Mucosa of descending colon (tissue), 3 donors: ENCODE data around the gene DMRTA1. TPM values are rescaled to one million over a fixed set of nuclear protein-coding genes. Genes with fewer than 3 reads are reported as not detected.
"Not testable (repeated sequence)": the region's sequence is repeated elsewhere in the genome, so short reads cannot be mapped to it uniquely, and the experiment has no call there.

ENCODE experiments used
- ATAC-seq: fragments of 200-7000 bp; cut with Tn5 transposase; one replicate; pipeline ENCODE4 v1.9.1; 2020; ENCODE audit warnings: mild to moderate bottlenecking, moderate library complexity
- DNase-seq, 3 donors: peaks; one replicate each; pipeline ENCODE4 v3.0.0-alpha.2; 2020
- H3K36me3 ChIP-seq: fragments of 200-600 bp; one replicate; pipeline ENCODE4 v1.8.0; 2021; ENCODE audit warnings: low read depth, mild to moderate bottlenecking
- H3K4me1 ChIP-seq: fragments of 200-600 bp; one replicate; pipeline ENCODE4 v1.8.0; 2021; ENCODE audit warnings: low read depth, mild to moderate bottlenecking
- H3K4me3 ChIP-seq: fragments of 200-600 bp; one replicate; pipeline ENCODE4 v1.8.0; 2021; ENCODE audit warnings: mild to moderate bottlenecking
- H3K9me3 ChIP-seq: fragments of 200-600 bp; one replicate; pipeline ENCODE4 v1.8.0; 2021; ENCODE audit warnings: mild to moderate bottlenecking
- intact Hi-C, 2 donors: fragments of 100-400 bp; cut with DNase I in 1 of 2; cut with micrococcal nuclease in 1 of 2; formaldehyde crosslinking; loops; one replicate each; pipeline versions ENCODE4 v1.11.0 to v1.11.1; 2022; cut with DNase I, micrococcal nuclease
- total RNA-seq, 3 donors: library from RNA; stranded (reverse); fragmentation: NEBNext Ultra II Directional in 2 of 3; extraction: Animal tissue kit (Norgen Biotek cat#: 25700) in 2 of 3; gene quantifications; one replicate each; pipeline versions ENCODE4 v1.2.1 to v1.2.4, GENCODE V29; 2021 to 2023
- TF ChIP-seq, protein P1 (sequence below): fragments of 200-600 bp; IDR thresholded peaks from one replicate; pipeline ENCODE4 v1.8.0; 2022; ENCODE audit warnings: antibody characterized with exemption, mild to moderate bottlenecking
- donor health status: DM: no; HTN: no; CAD: no; lungs with moderate emphysema.
- donor health status: DM: no; HTN: no; CAD: no.
- donor health status: DM: no; HTN: yes; CAD: no.

Gene DMRTA1
- total RNA-seq, 3 donors from 2014 or later: 1.0 to 1.3 (median 1.2) TPM

DNA sequence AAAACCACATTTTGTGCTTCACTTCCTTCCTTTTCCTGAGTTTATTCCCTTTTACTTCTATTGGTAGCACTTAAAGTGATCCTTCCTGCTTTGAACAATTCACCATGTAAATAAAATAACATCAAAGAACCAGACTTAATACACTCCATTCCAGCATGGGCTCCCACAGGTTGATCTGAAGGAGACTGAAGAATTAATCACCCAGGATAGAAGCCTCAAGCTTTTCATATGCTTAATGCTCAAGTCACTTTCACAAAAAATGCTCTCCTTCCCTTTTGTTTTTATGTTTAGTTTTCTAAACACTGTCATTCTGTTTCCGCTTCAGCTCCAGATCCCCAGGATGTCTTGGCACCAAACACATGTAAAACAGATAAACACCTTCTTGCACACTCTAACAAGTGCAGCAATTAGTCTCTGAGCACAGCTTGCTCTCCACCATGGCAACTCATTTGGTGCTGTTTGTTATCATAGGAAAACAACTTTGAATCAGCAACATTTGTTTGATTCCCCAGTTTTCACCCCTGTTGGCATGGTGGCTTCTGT, 37.0 kb downstream of the DMRTA1 start:
- Histone ChIP-seq H3K36me3 (no peaks in the 10 kb centered on the region), H3K4me3 (no peak overlapping the region), H3K4me1 (no peaks in the 10 kb centered on the region), H3K9me3 (peaks cover 2% of the 10 kb centered on the region)
- DNase-seq (no peak), ATAC-seq (no peak)
- TF ChIP-seq, protein P1, sequence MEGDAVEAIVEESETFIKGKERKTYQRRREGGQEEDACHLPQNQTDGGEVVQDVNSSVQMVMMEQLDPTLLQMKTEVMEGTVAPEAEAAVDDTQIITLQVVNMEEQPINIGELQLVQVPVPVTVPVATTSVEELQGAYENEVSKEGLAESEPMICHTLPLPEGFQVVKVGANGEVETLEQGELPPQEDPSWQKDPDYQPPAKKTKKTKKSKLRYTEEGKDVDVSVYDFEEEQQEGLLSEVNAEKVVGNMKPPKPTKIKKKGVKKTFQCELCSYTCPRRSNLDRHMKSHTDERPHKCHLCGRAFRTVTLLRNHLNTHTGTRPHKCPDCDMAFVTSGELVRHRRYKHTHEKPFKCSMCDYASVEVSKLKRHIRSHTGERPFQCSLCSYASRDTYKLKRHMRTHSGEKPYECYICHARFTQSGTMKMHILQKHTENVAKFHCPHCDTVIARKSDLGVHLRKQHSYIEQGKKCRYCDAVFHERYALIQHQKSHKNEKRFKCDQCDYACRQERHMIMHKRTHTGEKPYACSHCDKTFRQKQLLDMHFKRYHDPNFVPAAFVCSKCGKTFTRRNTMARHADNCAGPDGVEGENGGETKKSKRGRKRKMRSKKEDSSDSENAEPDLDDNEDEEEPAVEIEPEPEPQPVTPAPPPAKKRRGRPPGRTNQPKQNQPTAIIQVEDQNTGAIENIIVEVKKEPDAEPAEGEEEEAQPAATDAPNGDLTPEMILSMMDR: no peak
- intact Hi-C loops: no loop called here

DNA sequence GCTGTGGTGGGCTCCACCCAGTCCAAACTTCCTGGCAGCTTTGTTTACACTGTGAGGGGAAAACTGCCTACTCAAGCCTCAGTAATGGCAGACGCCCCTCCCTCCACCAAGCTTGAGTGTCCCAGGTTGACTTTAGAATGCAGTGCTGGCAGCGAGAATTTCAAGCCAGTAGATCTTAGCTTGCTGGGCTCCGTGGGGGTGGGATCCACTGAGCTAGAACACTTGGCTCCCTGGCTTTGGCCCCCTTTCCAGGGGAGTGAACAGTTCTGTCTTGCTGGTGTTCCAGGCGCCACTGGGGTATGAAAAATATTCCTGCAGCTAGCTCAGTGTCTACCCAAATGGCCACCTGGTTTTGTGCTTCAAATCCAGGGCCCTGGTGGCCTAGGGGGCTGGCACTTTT, 49.6 kb downstream of the DMRTA1 start:
- H3K4me3 ChIP-seq, ATAC-seq, H3K9me3 ChIP-seq, intact Hi-C loops, H3K36me3 ChIP-seq, DNase-seq, H3K4me1 ChIP-seq: not testable (repeated sequence)
